Breast epithelium (tissue), 4 donors: ENCODE data around the gene C2orf78. TPM values are rescaled to one million over a fixed set of nuclear protein-coding genes. Genes with fewer than 3 reads are reported as not detected.
A peak's percentile ranks its signal among the peaks of the same experiment; 100 is the strongest.
"Not testable (repeated sequence)": the region's sequence is repeated elsewhere in the genome, so short reads cannot be mapped to it uniquely, and the experiment has no call there.

ENCODE experiments used
- DNase-seq, 2 donors: peaks; one replicate each; pipeline ENCODE4 v3.0.0-alpha.2; 2019; ENCODE audit warnings: low spot score in 2 of 2
- H3K27ac ChIP-seq, 2 donors: fragments of 200-600 bp; sonication (generic) in 1 of 2; one replicate each; pipeline ENCODE4 v1.5.1; 2016 to 2019; ENCODE audit warnings: mild to moderate bottlenecking in 1 of 2
- H3K27me3 ChIP-seq, 2 donors: fragments of 200-600 bp; sonication (generic) in 1 of 2; one replicate each; pipeline versions ENCODE4 v1.5.1 to v1.6.0; 2017 to 2019; ENCODE audit warnings: control low read depth in 1 of 2, mild to moderate bottlenecking in 1 of 2
- H3K36me3 ChIP-seq: fragments of 200-600 bp; one replicate; pipeline ENCODE4 v1.5.1; 2019
- H3K4me1 ChIP-seq, 2 donors: fragments of 200-600 bp; sonication (generic); one replicate each; pipeline ENCODE4 v1.5.1; 2016 to 2019; ENCODE audit warnings: control low read depth in 1 of 2
- H3K4me3 ChIP-seq, 3 donors: fragments of 200-600 bp; sonication (generic); 1 replicate in 2 of 3; 2 replicates in 1 of 3; pipeline ENCODE4 v1.5.1; 2016 to 2019; ENCODE audit warnings: mild to moderate bottlenecking in 3 of 3, moderate library complexity in 2 of 3
- H3K9me3 ChIP-seq, 2 donors: fragments of 200-600 bp; sonication (generic) in 1 of 2; one replicate each; pipeline ENCODE4 v1.5.1; 2016 to 2019; ENCODE audit warnings: control low read depth in 1 of 2
- CTCF ChIP-seq, 3 donors: fragments of 450-650 bp; IDR thresholded peaks; one replicate each; pipeline ENCODE4 v1.5.1; 2016 to 2017; ENCODE audit warnings: antibody characterized with exemption in 3 of 3, mild to moderate bottlenecking in 3 of 3, moderate library complexity in 3 of 3
- POLR2A ChIP-seq: fragments of 450-650 bp; IDR thresholded peaks from one replicate; pipeline ENCODE4 v1.6.1; 2016; ENCODE audit warnings: antibody characterized with exemption, mild to moderate bottlenecking, moderate library complexity
- POLR2AphosphoS5 ChIP-seq, 3 donors: sonication (generic); formaldehyde crosslinking; IDR thresholded peaks; one replicate each; pipeline ENCODE4 v1.6.1; 2017; ENCODE audit warnings: antibody characterized with exemption in 3 of 3
- intact Hi-C: fragments of 100-400 bp; cut with DNase I; formaldehyde crosslinking; loops from one replicate; pipeline ENCODE4 v1.15.1; 2023; ENCODE audit warnings: low total_unique reads
- total RNA-seq, 3 donors: library from RNA; depleted of rRNA; stranded (reverse); fragments of >200 nt; gene quantifications; one replicate each; pipeline ENCODE4 v1.1.0, GENCODE V29; 2016

Gene C2orf78, protein sequence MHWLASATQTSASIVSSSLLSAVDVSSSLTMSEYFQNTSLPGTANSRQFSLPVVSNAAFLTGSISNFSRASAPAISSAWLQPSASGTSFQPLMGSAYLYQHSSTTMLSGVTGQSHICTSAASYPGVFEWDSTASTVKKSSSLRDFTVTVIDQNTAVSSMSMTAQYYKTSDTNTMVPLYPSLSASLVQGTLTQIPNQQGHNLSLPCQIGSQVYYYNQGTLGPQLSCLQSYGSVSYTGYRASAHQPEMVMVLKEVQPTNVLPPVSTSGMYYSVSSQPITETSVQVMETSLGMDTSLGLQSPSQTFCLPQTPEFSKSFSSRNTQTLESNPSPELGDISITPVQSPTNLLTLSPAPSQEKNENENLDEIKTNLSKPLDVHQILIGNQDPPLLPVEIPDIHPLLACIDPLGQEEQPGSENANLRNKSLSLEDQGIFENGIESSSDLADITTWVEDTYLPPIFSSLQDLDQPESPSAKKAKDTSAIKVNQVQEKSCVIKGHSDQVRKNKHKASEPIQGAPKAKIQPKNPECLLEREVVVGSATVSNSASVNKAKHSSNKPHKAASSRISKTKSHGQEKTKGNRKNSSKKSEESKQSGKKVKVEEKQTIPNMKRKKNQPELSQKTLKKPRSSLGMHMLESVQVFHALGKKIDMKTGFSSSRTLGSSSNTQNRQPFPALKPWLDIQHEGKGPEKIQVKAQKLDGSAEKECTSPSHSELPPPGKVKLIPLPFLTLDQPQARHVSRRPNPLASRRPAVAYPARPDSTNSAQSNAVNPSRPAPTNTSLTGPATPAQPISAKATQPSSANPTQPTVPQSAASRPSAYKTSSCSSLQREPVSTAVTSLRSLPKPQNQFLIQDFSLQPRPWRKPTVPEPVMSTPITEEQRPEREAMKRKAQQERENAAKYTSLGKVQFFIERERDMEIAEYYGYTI
- total RNA-seq: not detected

- DNase-seq, H3K4me1 ChIP-seq, H3K27me3 ChIP-seq, H3K9me3 ChIP-seq, H3K27ac ChIP-seq, H3K4me3 ChIP-seq, H3K36me3 ChIP-seq, intact Hi-C loops: not testable (repeated sequence)
Observed at GRCh38 chr2:73783883-73784282, at the start of gene C2orf78. TSS of gene C2orf78 (plus strand) at chr2:73784183. CDS start at chr2:73784310, 127 bp downstream.

- TF ChIP-seq CTCF (IDR thresholded peaks at IDR 0.05) (no peak), POLR2AphosphoS5 (IDR thresholded peaks at IDR 0.05) (no peak), POLR2A (no peak)
- intact Hi-C loops: no loop called here
- no peaks in the 10 kb centered on the region for H3K9me3 ChIP-seq
- no peaks in the 10 kb centered on the region for H3K36me3 ChIP-seq
- DNase-seq: no peak
- peak overlapping the region; percentile 61 to 65 for H3K27ac ChIP-seq
- H3K27me3 ChIP-seq: no peaks in the 10 kb centered on the region
- H3K4me3 ChIP-seq: peak overlapping the region; percentile 77 to 84 (median 78)
- peaks cover 0 to 9% of the 10 kb centered on the region in 2 donors for H3K4me1 ChIP-seq
Observed at GRCh38 chr2:73736378-73736777, 47.6 kb upstream of the C2orf78 start.

- peak; percentile 90 to 94 for DNase-seq
- Histone ChIP-seq H3K27ac (peak within 1 kb of the TSS; percentile 61 to 65), H3K9me3 (no peaks in the 10 kb centered on the region), H3K4me1 (peaks cover 0 to 9% of the 10 kb centered on the region in 2 donors), H3K36me3 (no peaks in the 10 kb centered on the region), H3K4me3 (peak within 1 kb of the TSS; percentile 77 to 84 (median 78)), H3K27me3 (no peaks in the 10 kb centered on the region)
- intact Hi-C loops: no loop called here
- TF ChIP-seq CTCF (IDR thresholded peaks at IDR 0.05): no peak
- TF ChIP-seq POLR2AphosphoS5 (IDR thresholded peaks at IDR 0.05): peak; percentile 85 to 92 (median 90)
- peak; percentile 34 for TF ChIP-seq POLR2A
Observed at GRCh38 chr2:73736855-73737779, 46.9 kb upstream of the C2orf78 start, which contains the start of gene TPRKB. TSS of gene TPRKB (minus strand) at chr2:73737345. CDS start at chr2:73734569, 2,776 bp downstream.

- no peak for DNase-seq
- Histone ChIP-seq H3K4me1 (peaks cover 0 to 9% of the 10 kb centered on the region in 2 donors), H3K36me3 (no peaks in the 10 kb centered on the region), H3K9me3 (no peaks in the 10 kb centered on the region), H3K27me3 (no peaks in the 10 kb centered on the region), H3K27ac (no peak overlapping the region), H3K4me3 (no peak overlapping the region)
- TF ChIP-seq CTCF (IDR thresholded peaks at IDR 0.05) (no peak), POLR2AphosphoS5 (IDR thresholded peaks at IDR 0.05) (no peak), POLR2A (no peak)
- intact Hi-C loops: no loop called here
Observed at GRCh38 chr2:73739101-73739500, 44.9 kb upstream of the C2orf78 start.

- no peaks in the 10 kb centered on the region for H3K9me3 ChIP-seq
- H3K4me1 ChIP-seq: peaks cover 0 to 8% of the 10 kb centered on the region in 2 donors
- TF ChIP-seq POLR2A (no peak), POLR2AphosphoS5 (IDR thresholded peaks at IDR 0.05) (no peak), CTCF (IDR thresholded peaks at IDR 0.05) (no peak)
- no peak for DNase-seq
- intact Hi-C loops: no loop called here
- H3K27ac ChIP-seq: no peak overlapping the region
- H3K27me3 ChIP-seq: no peaks in the 10 kb centered on the region
- H3K4me3 ChIP-seq: no peak overlapping the region
- no peaks in the 10 kb centered on the region for H3K36me3 ChIP-seq
Observed at GRCh38 chr2:73740767-73741166, 43.2 kb upstream of the C2orf78 start.
